CD8-positive, alpha-beta memory T cell (primary cell): ENCODE data around the gene TRMU. TPM values are rescaled to one million over a fixed set of nuclear protein-coding genes. Genes with fewer than 3 reads are reported as not detected.
A peak's percentile ranks its signal among the peaks of the same experiment; 100 is the strongest.
"Not testable (repeated sequence)": the region's sequence is repeated elsewhere in the genome, so short reads cannot be mapped to it uniquely, and the experiment has no call there.

Experiments used
- CTCF ChIA-PET: fragments of 350-600 bp; sonication (Branson Sonifier 250); formaldehyde crosslinking; loops from one replicate; lab custom pipeline; 2021; ENCODE audit warnings: antibody characterized with exemption; lab: Charles Lee
- POLR2A ChIA-PET: fragments of 350-600 bp; sonication (Branson Sonifier 250); formaldehyde crosslinking; loops from one replicate; lab custom pipeline; 2021; ENCODE audit warnings: antibody characterized with exemption; lab: Charles Lee
- DNase-seq, 5 donors: peaks; one replicate each; pipeline versions ENCODE4 v3.0.0 to v3.0.0-alpha.2; 2020 to 2022; ENCODE audit warnings: mixed read lengths in 1 of 5
- H3K27ac ChIP-seq: one replicate; pipeline ENCODE4 v1.7.0; 2013; ENCODE audit warnings: low read depth, mild to moderate bottlenecking, low read length, moderate library complexity
- H3K27me3 ChIP-seq: 2 replicates; pipeline ENCODE4 v1.7.0; 2013; ENCODE audit warnings: low read length, mild to moderate bottlenecking; ENCODE audit not compliant: insufficient read depth, poor library complexity, severe bottlenecking
- H3K36me3 ChIP-seq: 2 replicates; pipeline ENCODE4 v1.7.0; 2013; ENCODE audit warnings: mild to moderate bottlenecking, low read length, moderate library complexity; ENCODE audit not compliant: insufficient read depth
- H3K4me1 ChIP-seq: 2 replicates; pipeline ENCODE4 v1.7.0; 2013; ENCODE audit warnings: mild to moderate bottlenecking, low read length, moderate library complexity; ENCODE audit not compliant: insufficient read depth
- H3K4me3 ChIP-seq: 2 replicates; pipeline ENCODE4 v1.7.0; 2013; ENCODE audit warnings: mild to moderate bottlenecking, low read length
- H3K9me3 ChIP-seq: 2 replicates; pipeline ENCODE4 v1.7.0; 2013; ENCODE audit warnings: mild to moderate bottlenecking, low read length
- H3K27ac Mint-ChIP-seq, 8 donors: one replicate each; pipeline ENCODE4 v1.8.0; 2020 to 2021; ENCODE audit warnings: mixed read lengths in 8 of 8, mild to moderate bottlenecking in 6 of 8, inconsistent platforms in 3 of 8, moderate library complexity in 3 of 8
- H3K27me3 Mint-ChIP-seq, 2 donors: one replicate each; pipeline ENCODE4 v1.8.0; 2020 to 2021; ENCODE audit warnings: mixed read lengths in 2 of 2, mild to moderate bottlenecking in 1 of 2, moderate library complexity in 1 of 2
- H3K36me3 Mint-ChIP-seq, 3 donors: one replicate each; pipeline ENCODE4 v1.8.0; 2020 to 2021; ENCODE audit warnings: mixed read lengths in 3 of 3, inconsistent platforms in 1 of 3, mild to moderate bottlenecking in 1 of 3
- H3K4me1 Mint-ChIP-seq, 3 donors: one replicate each; pipeline ENCODE4 v1.8.0; 2020 to 2021; ENCODE audit warnings: mixed read lengths in 3 of 3, inconsistent platforms in 1 of 3, mild to moderate bottlenecking in 1 of 3
- H3K4me3 Mint-ChIP-seq, 7 donors: one replicate each; pipeline ENCODE4 v1.8.0; 2020 to 2021; ENCODE audit warnings: mixed read lengths in 7 of 7, mild to moderate bottlenecking in 6 of 7, moderate library complexity in 4 of 7, inconsistent platforms in 2 of 7
- H3K9me3 Mint-ChIP-seq, 5 donors: one replicate each; pipeline ENCODE4 v1.8.0; 2020 to 2022; ENCODE audit warnings: mixed read lengths in 5 of 5, mild to moderate bottlenecking in 3 of 5, moderate library complexity in 2 of 5, inconsistent platforms in 1 of 5
- polyA plus RNA-seq: library from polyadenylated mRNA; unstranded; fragments of 300-500 nt; fragmentation: Illumina TruSeq; gene quantifications from one replicate; pipeline ENCODE4 v1.2.3, GENCODE V29; 2021
- total RNA-seq, 2 experiments: library from RNA; stranded (reverse); gene quantifications; one replicate each; pipeline ENCODE4 v1.2.3, GENCODE V29; 2021

Gene TRMU
- total and polyA plus RNA-seq, 3 experiments from 2014 or later, result 13.3 to 69.5 (median 68.9) TPM

GRCh38 chr22:46392137-46392844, 56.8 kb downstream of the TRMU start:
- no peak overlapping the region for H3K27ac Mint-ChIP-seq
- H3K27me3 ChIP-seq, result no peaks in the 10 kb centered on the region
- ChIA-PET CTCF (interaction anchor here (1.4 to 2.9 kb wide), 2 partner anchors 24 to 270 kb away, joined by 4 to 11 read pairs; no protein-coding TSS in a partner anchor), POLR2A (no interaction called here)
- H3K36me3 ChIP-seq, result no peaks in the 10 kb centered on the region
- H3K27me3 Mint-ChIP-seq, result peaks cover 3 to 12% of the 10 kb centered on the region in 2 donors
- H3K4me3 ChIP-seq, result no peak overlapping the region
- no peaks in the 10 kb centered on the region for H3K36me3 Mint-ChIP-seq
- H3K4me1 ChIP-seq, result peaks cover 7% of the 10 kb centered on the region
- H3K4me1 Mint-ChIP-seq, result peaks cover 7 to 9% (median 9%) of the 10 kb centered on the region in 3 donors
- H3K27ac ChIP-seq, result no peak overlapping the region
- DNase-seq, result no peak
- no peaks in the 10 kb centered on the region for H3K9me3 ChIP-seq
- peak overlapping the region in 1 of 7 donors; percentile 24 for H3K4me3 Mint-ChIP-seq
- H3K9me3 Mint-ChIP-seq, result no peaks in the 10 kb centered on the region

- peaks cover 3 to 12% of the 10 kb centered on the region in 2 donors for H3K27me3 Mint-ChIP-seq
- H3K4me1 Mint-ChIP-seq, result peaks cover 7 to 9% (median 9%) of the 10 kb centered on the region in 3 donors
- no peaks in the 10 kb centered on the region for H3K27me3 ChIP-seq
- peak overlapping the region in 2 of 8 donors; percentile 38 to 64 for H3K27ac Mint-ChIP-seq
- DNase-seq, result peak in 1 of 5 donors; percentile 25
- H3K9me3 ChIP-seq, result no peaks in the 10 kb centered on the region
- H3K4me1 ChIP-seq, result peaks cover 7% of the 10 kb centered on the region
- no peak overlapping the region for H3K27ac ChIP-seq
- ChIA-PET POLR2A (no interaction called here), CTCF (interaction anchor here (2.9 kb wide), 1 partner anchor 26 kb away, joined by 11 read pairs; no protein-coding TSS in a partner anchor)
- no peak overlapping the region for H3K4me3 ChIP-seq
- H3K4me3 Mint-ChIP-seq, result peak overlapping the region in 4 of 7 donors; percentile 30 to 41 (median 36)
- H3K36me3 ChIP-seq, result no peaks in the 10 kb centered on the region
- H3K36me3 Mint-ChIP-seq, result no peaks in the 10 kb centered on the region
- no peaks in the 10 kb centered on the region for H3K9me3 Mint-ChIP-seq
Measured at GRCh38 chr22:46393873-46394272, 58.4 kb downstream of the TRMU start.

GRCh38 chr22:46394622-46395021, 59.1 kb downstream of the TRMU start:
- H3K27ac ChIP-seq, result no peak overlapping the region
- H3K27me3 Mint-ChIP-seq, result peaks cover 3 to 12% of the 10 kb centered on the region in 2 donors
- no peaks in the 10 kb centered on the region for H3K36me3 ChIP-seq
- H3K4me1 Mint-ChIP-seq, result peaks cover 13 to 15% (median 15%) of the 10 kb centered on the region in 3 donors
- H3K4me3 Mint-ChIP-seq, result no peak overlapping the region
- no peaks in the 10 kb centered on the region for H3K27me3 ChIP-seq
- CTCF ChIA-PET, result interaction anchor here (2.9 kb wide), 1 partner anchor 27 kb away, joined by 11 read pairs; no protein-coding TSS in a partner anchor
- no peak overlapping the region for H3K4me3 ChIP-seq
- H3K4me1 ChIP-seq, result peaks cover 11% of the 10 kb centered on the region
- no peak for DNase-seq
- H3K36me3 Mint-ChIP-seq, result no peaks in the 10 kb centered on the region
- H3K27ac Mint-ChIP-seq, result peak overlapping the region in 1 of 8 donors; percentile 36
- H3K9me3 Mint-ChIP-seq, result no peaks in the 10 kb centered on the region
- no peaks in the 10 kb centered on the region for H3K9me3 ChIP-seq
- POLR2A ChIA-PET, result no interaction called here

GRCh38 chr22:46395145-46395544, 59.6 kb downstream of the TRMU start:
- peaks cover 3 to 8% of the 10 kb centered on the region in 2 donors for H3K27me3 Mint-ChIP-seq
- no peaks in the 10 kb centered on the region for H3K27me3 ChIP-seq
- H3K9me3 ChIP-seq, result no peaks in the 10 kb centered on the region
- no peaks in the 10 kb centered on the region for H3K36me3 ChIP-seq
- no peaks in the 10 kb centered on the region for H3K9me3 Mint-ChIP-seq
- H3K4me1 Mint-ChIP-seq, result peaks cover 15 to 16% (median 16%) of the 10 kb centered on the region in 3 donors
- ChIA-PET CTCF (interaction anchor here (2.9 kb wide), 1 partner anchor 27 kb away, joined by 11 read pairs; no protein-coding TSS in a partner anchor), POLR2A (no interaction called here)
- no peak overlapping the region for H3K27ac Mint-ChIP-seq
- no peak overlapping the region for H3K4me3 ChIP-seq
- H3K36me3 Mint-ChIP-seq, result no peaks in the 10 kb centered on the region
- DNase-seq, result no peak
- no peak overlapping the region for H3K27ac ChIP-seq
- peaks cover 11% of the 10 kb centered on the region for H3K4me1 ChIP-seq
- H3K4me3 Mint-ChIP-seq, result no peak overlapping the region

GRCh38 chr22:46397049-46397448, 61.5 kb downstream of the TRMU start:
- H3K4me1 ChIP-seq, result peaks cover 11% of the 10 kb centered on the region
- H3K4me3 Mint-ChIP-seq, H3K36me3 Mint-ChIP-seq, H3K27ac ChIP-seq, H3K27ac Mint-ChIP-seq, H3K36me3 ChIP-seq, H3K27me3 Mint-ChIP-seq, DNase-seq, H3K9me3 Mint-ChIP-seq, POLR2A ChIA-PET, H3K9me3 ChIP-seq, H3K4me3 ChIP-seq, H3K27me3 ChIP-seq: not testable (repeated sequence)
- H3K4me1 Mint-ChIP-seq, result peaks cover 15 to 16% (median 16%) of the 10 kb centered on the region in 3 donors
- CTCF ChIA-PET, result interaction anchor here (0.9 kb wide), 1 partner anchor 275 kb away, joined by 4 read pairs; no protein-coding TSS in a partner anchor

- H3K27me3 ChIP-seq, result no peaks in the 10 kb centered on the region
- H3K4me1 ChIP-seq, result peaks cover 11% of the 10 kb centered on the region
- H3K27ac ChIP-seq, result no peak overlapping the region
- H3K4me1 Mint-ChIP-seq, result peaks cover 18% of the 10 kb centered on the region in 3 donors
- H3K36me3 ChIP-seq, result no peaks in the 10 kb centered on the region
- H3K36me3 Mint-ChIP-seq, result no peaks in the 10 kb centered on the region
- no peak overlapping the region for H3K4me3 Mint-ChIP-seq
- no peaks in the 10 kb centered on the region for H3K9me3 Mint-ChIP-seq
- H3K4me3 ChIP-seq, result no peak overlapping the region
- H3K9me3 ChIP-seq, result no peaks in the 10 kb centered on the region
- H3K27me3 Mint-ChIP-seq, result peaks cover 0 to 5% of the 10 kb centered on the region in 2 donors
- POLR2A ChIA-PET, result no interaction called here
- DNase-seq, result no peak
- CTCF ChIA-PET, result interaction anchor here (0.9 kb wide), 1 partner anchor 275 kb away, joined by 4 read pairs; no protein-coding TSS in a partner anchor
- H3K27ac Mint-ChIP-seq, result no peak overlapping the region
Measured at GRCh38 chr22:46397514-46397913, 62.0 kb downstream of the TRMU start.

- no peaks in the 10 kb centered on the region for H3K27me3 ChIP-seq
- no peaks in the 10 kb centered on the region for H3K9me3 Mint-ChIP-seq
- H3K4me1 Mint-ChIP-seq, result peaks cover 20 to 23% (median 22%) of the 10 kb centered on the region in 3 donors
- peaks cover 11% of the 10 kb centered on the region for H3K4me1 ChIP-seq
- H3K4me3 ChIP-seq, result no peak overlapping the region
- H3K27ac ChIP-seq, result no peak overlapping the region
- POLR2A ChIA-PET, result no interaction called here
- H3K36me3 Mint-ChIP-seq, result no peaks in the 10 kb centered on the region
- H3K36me3 ChIP-seq, result no peaks in the 10 kb centered on the region
- H3K27ac Mint-ChIP-seq, result no peak overlapping the region
- H3K4me3 Mint-ChIP-seq, result no peak overlapping the region
- no peaks in the 10 kb centered on the region for H3K9me3 ChIP-seq
- no peak for DNase-seq
- H3K27me3 Mint-ChIP-seq, result peaks cover 0 to 5% of the 10 kb centered on the region in 2 donors
- CTCF ChIA-PET, result interaction anchor here (1.5 kb wide), 1 partner anchor 30 kb away, joined by 6 read pairs; no protein-coding TSS in a partner anchor
Measured at GRCh38 chr22:46397951-46398350, 62.4 kb downstream of the TRMU start.
